NCI-H2171 treated with DMSO at 0.1 percent for 48 hours (cell line): ENCODE results near the gene ABR.
A peak's percentile ranks its signal among the peaks of the same experiment; 100 is the strongest.
"Not testable (repeated sequence)": the region's sequence is repeated elsewhere in the genome, so short reads cannot be mapped to it uniquely, and the experiment has no call there.

Source experiments
- DNase-seq: peaks from one replicate; lab custom pipeline; 2025; lab: John Stamatoyannopoulos, UW

ABR gene

DNA sequence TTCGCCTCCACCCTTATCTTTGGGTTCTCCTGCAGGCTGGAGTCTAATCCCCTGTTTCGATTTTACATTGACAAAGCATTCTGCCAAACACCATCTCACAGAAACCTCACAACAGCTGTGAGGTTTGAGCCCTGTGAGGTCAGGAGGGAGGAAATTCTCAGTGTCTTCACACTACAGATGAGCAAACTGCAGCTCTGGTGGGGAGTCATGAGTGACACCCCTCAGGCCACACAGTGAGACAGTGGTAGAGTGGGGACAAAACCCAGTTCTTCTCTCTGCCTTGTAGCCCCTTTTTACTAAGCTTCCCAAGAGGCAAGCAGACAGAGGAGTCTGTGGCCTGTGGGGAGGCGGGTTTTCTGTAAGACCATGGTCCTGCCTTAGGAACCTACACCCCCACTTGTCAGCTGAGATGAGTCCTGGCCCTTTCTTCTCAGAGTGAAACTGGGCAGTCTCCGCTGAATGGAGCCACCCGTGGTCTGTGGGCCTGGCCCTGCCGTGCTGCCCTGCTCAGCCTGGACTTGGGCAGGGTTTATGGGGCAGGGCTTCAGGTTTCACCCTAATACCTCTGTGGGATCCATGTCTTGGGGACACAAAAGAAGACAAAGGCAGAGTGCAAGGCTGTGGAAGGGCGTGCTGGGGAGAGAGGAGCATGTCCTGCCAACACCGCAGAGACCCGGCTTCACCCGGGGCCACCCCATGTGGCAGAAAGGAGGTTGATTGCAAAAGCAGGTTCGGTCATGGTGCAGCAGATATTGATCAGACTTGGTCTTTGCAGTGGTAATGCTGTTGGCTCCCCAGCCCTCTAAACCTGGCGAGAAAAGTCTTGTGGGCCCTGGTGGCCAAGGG, 59.0 kb downstream of the ABR start:
- DNase-seq = no peak

DNA sequence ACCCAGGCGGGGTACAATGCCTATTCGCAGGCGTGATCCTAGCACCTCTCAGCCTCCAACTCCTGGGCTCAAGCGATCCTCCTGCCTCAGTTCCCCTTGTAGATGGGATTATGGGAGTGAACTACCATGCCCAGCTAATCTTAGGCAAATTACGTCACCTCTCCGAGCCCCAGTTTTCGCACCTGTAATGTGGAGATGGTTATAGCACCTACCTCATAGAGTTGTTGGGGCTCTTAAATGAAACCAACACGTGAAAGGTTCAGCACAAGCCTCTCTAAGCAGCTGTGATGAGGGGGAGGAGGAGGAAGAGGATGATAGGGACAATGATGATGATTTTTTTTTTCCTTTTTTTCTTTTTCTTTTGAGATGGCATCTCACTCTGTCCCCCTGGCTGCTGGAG, 59.9 kb downstream of the ABR start:
- DNase-seq = no peak

DNA sequence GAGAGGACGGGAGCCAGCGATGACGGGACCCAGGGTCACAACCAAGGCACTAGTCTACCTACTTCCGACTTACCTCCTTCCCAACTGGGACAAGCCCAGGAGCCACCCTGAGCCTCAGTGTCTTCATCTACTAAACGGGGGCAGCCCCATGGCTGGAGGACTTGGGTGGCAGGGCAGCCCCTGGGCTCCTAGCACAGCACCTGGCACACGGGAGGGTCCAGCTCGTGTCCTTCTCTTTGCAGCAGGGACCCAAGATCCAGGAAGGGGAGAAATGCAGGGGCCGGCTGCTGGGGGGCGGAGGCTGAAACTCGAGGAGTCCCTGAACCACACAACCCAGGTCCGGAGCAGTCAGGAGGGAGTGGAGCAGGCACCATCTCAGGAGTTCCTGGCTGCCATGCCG, 63.2 kb downstream of the ABR start:
- no peak for DNase-seq

DNA sequence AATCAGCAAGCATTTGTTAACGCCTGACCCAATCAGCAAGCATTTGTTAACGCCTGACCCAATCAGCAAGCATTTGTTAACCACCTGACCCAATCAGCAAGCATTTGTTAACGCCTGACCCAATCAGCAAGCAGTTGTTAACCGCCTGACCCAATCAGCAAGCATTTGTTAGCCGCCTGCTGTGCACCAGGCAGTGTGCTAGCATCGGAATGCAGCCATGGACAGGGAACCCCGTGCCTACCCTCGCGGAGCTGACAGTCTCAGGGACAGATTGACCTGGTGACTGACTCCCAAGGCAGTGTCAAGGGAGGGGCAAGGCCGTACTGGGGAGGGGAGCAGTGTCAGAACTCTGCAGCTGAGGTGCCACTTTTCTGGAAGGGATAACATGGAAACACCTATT, 66.9 kb downstream of the ABR start:
- no peak for DNase-seq

DNA sequence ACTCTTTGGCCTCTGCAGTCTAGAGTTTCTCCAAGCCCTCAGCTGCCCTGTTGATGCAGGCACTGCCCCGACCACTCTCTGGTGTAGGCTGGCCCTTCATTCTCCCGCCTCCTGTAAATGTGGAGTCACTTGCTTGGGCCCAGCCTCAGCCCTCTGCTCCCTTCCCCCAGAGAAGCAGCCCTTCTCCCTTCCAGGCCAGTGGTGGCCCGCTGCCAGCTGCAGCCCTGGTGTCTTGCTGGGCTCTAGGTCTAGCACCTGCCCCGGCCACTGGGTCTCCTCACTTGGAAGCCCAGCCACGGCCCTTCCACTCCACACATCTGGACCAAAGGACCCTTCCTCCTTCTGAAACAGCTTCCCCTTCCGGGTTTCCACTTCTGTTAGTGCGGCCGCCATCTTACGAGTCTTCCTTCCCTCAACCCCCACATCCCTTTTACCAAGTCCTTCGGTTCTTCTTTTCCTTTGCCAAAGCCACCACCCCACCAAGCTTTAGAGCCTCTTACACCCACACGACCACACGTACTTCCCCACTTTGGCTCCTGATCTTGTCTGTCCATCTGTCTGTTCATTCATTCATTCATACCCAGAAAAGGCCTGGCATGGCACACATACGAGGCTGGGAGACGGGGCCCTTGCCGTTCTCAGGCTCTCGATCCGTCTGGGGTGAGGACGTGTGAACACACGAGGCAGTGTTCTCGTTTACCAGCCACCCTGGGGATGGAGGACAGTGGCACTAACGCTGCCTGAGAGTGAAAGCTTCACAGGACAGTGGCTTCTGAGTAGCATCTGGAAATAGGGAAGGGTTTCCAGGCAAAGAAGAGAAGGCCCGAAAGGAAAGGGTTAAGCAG, 68.0 kb downstream of the ABR start:
- no peak for DNase-seq

DNA sequence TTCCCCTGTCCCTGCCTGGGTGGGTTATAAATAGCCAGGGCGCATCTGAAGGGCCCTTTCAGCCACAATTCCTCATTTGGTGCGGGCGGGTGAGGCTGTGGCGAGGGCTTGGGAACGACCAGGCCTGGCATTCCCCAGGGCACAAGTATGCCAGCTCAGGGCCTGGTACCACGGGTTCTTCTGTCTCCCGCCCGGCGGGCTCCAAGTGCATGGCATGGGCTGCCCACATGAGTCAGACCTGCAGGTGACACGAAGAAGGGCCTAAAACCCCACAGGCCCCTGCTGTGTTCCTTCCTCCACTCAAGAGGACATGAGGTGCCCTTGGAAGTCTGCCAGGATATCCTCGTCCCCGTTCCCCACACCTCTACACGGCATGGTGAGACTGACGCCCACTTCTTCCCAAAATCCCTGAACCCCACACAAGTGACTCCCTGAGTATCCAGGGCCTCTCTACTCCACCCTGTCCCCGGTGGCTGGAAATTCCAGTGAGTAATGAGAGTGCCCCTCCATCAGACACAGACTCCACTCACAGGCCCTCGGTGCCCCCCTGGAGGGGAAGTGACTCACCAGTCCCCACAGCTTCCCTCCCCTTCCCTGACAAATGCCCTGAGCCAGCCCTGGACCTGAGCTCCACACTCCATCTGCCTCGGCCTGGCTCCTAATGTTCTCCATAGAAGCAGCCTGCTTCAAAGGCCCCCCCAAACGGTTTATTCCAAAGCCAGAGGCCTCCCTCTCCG, 68.8 kb downstream of the ABR start:
- DNase-seq = no peak

DNA sequence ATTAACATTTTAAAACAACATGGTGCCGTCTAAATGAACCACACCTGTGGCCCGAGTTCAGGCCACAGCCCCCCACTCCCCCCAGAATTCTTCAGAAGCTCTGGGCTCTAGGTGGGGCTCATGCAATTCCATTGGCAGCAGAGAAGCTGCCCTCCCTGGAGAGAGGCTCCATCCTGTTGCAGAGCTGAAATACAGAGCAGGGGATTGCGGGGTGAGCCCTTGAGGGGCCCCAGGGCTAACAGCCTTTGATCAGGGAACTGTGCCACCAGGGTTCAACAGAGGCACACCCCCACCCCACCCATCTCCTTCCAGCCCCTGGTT, 69.3 kb downstream of the ABR start:
- no peak for DNase-seq

DNA sequence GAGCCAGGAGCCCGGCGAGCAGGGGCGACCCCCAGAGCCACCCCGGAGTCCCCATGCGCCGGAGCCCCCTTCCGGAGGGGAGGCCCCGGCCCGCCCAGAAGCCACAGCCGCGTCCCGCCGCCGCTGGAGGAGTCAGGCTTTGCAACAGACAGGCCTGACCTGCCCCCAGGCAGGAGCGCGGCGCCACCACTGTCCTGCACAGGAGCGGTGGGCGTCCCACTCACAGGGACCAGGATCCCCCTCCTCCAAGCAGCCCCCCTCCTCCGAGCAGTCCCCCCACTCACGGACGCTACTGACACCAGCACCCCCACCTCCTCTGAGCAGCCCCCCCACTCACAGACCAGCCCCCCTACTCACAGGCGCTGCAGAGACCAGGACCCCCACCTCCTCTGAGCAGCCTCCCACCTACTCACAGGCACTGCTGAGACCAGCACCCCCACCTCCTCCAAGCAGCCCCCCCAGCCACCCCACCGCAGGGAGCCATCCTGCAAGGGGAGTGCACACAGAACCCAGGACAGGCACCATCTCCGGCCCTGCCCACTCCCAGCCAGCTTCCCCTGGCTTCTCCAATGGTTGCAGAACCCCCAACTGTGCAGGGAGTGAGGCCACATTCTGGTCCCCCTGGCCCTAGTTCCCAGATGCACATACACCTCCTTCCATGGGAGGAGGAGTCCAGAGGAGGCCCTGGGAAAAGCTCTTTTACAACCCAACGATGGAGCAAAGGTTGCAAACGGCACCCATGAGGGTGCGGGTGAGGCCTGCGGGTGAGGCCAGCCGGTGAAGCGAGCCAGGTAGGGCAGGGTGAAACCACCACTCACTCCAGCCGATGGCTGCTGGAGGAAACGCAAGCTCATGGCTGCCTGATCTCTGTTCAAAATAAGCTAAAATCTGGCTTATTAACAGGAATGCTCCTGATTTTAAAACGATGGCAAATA, 69.9 kb downstream of the ABR start:
- DNase-seq = peak; percentile 33

DNA sequence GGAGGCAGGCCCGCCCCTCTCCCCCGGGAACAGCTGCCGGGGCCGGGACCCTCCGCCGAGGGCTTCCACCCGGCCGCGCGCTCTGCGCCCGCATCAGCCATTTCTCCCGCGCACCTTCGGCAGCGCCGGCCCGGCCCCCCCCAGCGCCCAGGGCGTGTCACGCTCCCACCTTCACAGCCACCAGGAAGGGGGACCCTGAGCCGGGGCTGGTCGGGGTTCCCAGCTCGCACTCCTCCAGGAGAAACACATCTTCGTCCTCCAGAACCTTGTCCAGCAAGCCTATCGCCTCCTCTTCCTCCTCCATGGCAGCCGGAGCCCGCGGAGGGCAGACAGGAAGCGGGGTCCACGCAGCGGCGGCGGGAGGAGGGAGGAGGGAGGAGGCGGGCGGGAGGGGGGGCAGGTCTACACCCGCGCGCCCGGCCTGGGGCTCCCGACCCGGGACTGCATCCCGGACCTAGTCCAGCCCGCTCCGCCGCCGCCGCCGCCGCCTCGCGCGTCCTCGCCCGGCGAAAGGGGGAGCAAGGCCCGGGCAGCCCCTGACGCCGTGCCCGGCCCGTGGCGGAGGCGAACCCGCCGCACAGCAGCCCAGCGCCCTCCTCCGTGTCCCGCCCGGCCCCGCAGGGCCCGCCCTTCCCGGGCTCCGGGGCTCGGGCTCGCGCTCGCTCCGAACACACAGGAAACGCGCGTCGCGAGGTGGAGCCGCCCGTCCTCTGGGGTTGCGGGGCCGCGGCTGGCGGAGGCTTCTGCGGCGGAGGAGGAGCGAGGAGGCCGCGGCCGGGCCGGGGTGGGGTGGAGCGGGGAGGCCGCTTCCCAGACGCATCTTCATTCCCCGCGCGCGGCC, 70.8 kb downstream of the ABR start:
- peak; percentile 49 for DNase-seq

DNA sequence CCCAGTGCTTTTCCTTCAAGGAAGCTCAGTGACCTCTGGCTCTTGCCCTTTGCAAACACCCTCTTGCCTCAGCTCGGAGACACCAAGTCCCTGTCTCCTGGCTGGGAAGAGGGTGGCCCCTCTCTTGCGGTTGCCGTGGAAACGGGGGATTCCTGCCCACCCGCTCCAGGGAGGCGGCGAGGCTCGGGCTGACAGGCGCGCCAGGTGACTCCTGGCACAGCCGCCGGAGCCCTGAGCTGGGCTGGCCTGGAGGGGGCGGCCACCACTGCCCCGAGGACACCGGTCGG, 71.4 kb downstream of the ABR start:
- no peak for DNase-seq

DNA sequence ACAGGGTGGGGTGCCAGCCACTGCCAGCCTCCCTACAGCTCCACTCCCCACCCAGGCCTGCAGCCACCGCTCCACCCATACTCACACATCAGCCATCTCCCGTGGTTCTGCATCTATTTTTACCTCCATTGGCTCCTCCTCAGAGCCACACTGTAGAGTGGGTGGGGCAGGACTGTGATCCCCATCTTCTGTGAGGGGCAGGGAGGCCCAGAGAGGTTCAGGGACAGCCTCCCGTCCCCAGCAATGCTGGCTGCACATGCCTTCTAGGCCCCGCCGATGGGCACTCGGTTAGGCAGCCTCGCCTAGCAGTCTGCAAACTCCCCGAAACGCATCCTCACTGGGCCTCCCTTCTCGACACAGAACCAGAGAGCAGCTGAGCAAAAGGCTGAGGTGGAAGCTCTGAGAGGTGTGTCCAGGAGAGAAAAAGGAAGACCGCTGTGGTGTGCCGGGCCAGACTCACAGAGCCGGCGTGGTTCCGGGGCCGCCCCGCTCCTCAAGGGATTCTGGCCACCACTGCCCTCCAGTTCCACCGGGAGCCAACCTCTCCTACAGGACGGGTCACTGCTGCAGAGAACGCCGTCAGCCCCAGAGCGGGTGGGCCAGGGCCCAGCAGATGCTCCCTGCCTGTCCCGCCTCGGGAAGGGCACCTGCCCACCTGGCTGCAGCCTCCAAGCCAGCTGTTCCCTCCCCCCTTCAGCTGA, 71.9 kb downstream of the ABR start:
- DNase-seq = no peak

DNA sequence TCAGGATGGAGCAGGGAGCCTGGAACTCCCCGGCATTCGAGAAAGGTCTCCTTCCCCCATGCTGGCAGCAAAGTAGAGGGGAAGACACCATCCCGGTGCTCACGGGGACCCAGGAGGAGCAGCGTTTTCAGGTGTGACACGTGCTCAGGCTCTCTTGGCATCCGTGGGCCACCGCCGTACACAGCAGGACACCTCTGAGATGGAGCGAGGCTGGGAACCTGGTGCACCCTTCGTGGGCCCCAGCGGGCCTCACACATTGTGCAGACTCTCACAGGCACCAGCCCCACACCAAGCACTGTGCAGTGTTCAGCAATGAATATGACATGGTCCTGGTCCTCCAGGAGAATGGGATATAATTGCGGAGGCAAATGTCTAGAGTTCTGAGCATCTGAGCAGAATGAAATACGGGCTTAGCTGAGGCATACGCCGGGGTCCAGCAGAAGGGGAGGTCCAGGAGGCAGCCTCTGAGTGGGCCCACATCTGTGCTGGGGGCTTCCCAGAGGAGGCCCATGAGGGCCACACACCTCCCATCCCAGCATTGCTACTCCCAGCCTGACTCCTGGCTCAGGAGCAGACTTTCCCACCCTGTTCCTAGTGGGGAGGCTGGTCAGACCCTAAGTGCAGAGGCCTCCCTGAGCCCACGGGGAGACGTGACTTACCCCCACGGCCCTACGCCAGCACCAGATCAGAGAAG, 72.6 kb downstream of the ABR start:
- DNase-seq = no peak

DNA sequence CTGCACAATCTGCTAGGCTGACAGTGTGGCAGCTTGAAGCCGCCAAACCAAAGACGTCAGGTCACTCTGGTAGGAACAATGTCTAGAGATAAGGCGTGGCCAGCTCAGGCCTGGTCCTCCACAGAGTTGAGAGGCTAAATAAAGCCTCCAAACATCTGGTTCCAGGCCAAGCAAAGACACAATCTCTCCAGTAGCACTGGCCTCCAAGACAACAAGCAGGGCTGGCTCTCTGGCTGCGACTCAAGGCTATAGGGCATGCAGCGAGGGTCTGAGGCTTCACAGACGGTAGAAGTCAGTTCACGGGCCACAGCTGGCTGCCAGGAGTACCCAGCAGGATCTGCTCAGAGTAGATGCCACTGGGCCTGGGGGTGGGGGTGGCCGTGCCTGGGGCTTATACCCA, 75.6 kb downstream of the ABR start:
- no peak for DNase-seq

DNA sequence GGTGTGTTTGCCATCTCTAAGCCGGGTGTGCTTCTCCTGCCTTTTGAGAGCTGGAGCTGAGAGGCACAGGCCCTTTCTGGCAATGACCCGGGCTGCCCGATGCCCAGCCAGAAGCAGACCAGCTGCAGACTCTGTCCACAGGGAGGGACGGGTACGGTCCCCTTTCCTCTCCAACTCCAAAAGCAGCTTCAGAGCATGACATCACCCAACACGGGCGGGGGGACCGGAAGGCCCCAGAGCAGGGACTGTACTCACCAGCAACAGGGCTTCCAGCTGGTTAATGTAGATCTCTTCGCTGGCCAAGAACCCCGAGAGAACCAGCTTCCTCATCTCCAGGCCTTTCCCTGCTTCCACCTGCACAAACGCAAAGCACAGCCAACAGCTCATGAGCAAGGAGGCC, 79.4 kb downstream of the ABR start:
- no peak for DNase-seq

DNA sequence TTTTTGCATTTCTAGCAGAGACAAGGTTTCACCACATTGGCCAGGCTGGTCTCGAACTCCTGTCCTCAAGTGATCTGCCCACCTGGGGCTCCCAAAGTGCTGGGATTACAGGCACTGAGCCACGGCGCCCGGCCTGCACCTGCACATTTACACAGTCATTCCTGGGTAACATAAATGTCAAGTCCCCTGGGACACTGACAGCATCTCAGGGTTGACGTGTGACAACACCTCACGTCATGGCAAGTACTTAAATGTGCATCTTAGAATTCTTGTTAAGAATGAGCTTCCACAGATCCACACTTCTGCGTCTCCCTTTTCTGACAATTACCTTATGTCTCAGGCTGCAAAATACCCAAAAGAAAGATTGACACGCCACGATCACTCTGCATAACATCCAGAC, 80.5 kb downstream of the ABR start:
- no peak for DNase-seq

DNA sequence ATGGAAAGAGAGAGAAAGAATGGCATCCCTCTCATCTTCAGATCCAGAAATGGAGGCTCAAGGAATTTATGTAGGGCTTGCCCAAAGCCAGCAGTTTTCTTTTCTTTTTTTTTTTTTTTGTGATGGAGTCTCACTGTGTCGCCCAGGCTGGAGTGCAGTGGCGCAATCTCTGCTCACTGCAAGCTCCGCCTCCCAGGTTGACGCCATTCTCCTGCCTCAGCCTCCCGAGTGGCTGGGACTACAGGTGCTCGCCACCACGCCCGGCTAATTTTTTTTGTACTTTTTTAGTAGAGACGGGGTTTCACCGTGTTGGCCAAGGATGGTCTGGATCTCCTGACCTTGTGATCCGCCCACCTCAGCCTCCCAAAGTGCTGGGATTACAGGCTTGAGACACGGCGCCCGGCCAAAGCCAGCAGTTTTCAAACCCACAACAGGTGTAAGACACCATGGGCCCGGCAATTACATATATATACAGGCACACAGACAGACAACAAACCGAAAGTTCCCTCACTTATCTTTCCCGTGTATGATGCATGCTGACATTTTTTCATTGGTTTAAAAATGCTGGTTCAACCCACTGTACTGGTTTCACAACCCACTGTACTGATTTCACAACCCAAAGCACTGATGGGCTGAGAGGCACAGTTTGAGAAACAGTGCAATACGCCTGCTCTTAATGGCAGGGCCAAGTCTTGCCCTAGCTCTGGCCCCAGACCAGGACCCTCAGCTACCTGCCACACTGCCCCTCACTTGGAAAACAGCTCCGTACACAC, 81.6 kb downstream of the ABR start:
- not testable (repeated sequence) for DNase-seq

DNA sequence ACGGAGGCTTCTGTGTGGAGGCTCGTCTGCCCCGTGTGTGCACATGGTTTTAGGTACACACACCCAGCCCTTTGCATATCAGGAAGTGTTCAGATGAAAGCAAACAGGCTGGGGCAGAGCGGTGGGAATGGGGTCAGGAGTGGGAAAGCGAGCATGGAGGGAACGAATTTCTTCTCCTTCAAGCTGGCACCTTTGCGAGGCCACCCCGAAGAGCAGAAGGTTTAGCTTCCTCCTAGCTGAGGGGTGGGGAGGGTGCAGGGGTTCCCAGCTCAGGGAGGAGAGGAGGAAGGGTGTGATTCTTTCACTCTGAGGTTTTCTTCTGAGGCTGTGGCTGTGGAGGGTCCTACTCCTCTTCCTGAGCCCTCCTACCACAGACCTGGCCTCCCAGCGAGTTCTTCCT, 83.6 kb downstream of the ABR start:
- DNase-seq = no peak

DNA sequence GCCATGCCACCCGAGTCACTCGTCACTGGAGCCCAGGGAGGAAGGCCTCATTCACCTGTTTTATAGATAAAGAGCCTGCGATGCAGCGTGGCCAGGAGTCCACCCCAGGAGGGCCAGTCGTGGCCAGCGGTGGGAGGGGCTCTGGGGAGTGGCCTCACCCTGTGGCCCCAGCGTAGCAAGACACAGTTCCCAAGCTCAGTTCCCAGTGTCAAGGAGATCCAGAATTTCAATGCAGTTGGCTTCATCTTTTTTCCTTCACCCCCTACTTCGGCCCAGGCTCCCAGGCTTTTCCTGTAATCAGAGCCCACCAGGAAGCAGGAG, 84.0 kb downstream of the ABR start:
- no peak for DNase-seq
